Pons (tissue), 1 donor: ENCODE data around the gene SUN2.

Experiments used
- DNase-seq: peaks from one replicate; pipeline ENCODE4 v3.0.0-alpha.2; 2016; ENCODE audit warnings: low spot score

Gene SUN2

DNA sequence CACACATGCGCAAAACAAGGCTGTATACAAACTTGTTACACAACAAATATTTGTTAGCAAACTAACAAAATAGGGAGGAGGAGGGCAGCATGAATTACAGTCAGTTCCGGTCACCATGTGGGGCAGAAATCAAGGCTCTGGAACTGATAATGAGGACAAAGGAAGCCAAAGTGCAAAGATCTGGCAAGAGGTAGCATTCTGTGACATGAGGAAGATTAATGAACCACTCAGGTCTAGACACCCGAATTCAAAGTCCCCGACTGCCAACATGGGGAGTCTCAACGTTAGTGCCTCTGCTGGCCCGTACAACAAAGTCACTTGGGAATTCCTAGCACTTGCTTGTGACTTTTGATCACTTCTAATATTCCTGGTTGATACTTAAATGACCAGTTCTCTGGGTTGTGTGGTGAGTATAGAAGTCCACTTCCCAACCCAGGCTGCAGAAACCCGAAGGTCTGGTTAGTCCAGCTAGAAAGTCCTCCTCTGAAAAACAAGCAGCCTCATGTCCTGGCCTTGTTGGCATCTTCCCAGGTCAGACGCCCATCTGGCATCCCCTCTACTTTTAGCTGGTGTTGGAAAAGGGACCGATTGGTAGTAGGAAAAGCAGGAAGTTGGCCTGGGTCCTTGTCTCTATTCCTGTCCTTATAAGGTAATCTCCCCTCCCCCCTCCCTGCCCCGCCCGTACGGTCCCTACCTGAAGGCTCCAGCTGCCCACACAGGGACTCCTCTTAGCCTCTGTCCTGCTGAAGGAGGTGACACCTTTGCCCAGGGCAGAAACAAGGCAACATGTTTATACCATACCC is 1.6 kb downstream of the SUN2 start:
- peak; percentile 78 for DNase-seq

DNA sequence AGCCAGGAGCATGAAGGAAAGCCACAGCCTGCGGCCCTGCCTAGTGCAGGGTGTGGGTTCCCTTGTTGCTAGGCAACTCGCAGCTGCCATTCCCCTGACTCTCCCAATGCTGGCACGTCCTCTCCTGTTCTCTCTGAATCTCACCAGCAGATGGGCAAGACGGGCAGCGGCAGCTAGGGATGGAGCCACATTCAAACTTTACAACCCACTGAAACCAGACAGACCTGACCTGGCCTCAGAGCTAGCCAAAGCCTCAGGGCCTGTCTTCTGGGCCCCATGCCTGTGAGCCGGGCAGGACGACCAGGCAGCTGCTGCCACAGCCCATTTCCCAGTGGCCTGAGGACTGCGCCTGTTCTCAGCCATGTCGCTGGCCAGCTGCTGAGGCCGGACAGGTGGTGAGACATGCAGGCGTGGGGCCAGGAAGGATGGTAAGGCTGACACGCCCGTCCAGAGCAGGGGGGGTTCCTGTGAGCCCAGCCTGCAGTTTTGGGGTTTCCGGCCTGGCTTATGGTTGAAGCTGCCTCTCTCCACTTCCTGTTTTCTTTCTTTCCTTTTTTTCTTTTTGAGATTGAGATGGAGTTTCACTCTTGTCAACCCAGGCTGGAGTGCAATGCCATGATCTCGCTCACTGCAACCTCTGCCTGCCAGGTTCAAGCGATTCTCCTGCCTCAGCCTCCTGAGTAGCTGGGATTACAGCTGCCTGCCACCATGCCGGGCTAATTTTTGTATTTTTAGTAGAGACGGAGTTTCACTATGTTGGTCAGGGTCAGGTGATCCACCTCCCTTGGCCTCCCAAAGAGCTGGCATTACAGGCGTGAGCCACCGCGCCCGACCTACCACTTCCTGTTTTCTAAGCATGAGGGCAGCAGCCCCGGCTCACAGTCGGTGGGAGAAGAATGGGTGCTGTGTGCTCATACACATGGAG is 4.1 kb downstream of the SUN2 start:
- peak; percentile 34 for DNase-seq

DNA sequence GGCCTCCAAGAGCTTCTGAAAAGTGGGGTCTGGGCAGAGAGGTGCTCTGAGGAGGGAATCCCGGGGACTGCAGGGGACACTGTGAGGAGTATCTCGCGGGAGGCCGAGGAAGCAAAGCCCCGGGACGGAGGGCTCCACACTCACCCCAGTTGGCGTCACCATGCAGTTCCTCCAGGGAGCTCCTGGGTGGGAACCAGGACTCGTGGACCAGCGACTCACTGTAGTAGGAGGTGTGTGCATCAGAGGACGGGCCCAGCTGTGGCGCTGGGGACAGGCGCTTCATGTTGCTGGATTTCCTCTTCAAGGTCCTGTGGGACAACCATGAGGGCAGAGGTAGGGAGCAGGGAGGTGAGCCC is 4.8 kb downstream of the SUN2 start:
- no peak for DNase-seq

DNA sequence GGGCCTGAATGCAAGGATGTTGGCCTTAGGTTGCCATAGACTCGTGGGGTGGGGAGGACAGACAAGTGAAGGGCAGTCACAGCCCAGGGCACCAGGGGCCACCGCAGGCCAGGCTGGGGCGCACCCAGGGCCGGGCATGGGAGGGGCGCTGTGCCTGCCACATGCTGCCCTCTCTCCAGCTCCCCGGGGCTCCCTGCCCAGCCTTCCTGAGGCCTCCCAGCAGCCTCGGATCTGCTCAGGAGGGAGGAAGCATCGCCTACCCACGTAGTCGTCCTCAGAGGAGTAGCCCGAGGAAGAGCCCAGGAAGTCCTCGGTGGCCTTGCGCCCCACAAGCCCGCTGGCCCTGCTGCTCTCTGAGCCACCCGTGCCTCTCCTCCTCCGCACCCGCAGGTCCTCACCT is 5.2 kb downstream of the SUN2 start:
- no peak for DNase-seq

DNA sequence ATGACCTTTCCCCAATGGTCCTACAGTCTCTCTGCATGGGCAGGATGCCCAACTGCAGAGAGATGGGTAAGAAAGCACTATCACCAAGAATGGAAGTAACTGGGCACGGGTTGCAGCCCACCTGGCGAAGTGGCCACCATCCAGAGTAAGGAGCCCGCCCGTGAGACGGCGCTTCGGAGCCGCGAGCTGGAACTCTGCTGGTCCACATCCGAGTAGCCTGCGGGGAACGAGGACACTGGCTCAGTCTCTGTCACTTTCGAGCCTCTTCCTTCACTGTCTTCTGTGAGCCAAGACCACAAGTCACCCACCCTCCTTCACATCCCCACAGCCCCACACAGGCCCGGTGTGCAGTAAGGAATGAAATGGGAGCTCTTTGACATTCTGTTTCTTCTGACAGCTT is 5.7 kb downstream of the SUN2 start:
- DNase-seq: no peak

DNA sequence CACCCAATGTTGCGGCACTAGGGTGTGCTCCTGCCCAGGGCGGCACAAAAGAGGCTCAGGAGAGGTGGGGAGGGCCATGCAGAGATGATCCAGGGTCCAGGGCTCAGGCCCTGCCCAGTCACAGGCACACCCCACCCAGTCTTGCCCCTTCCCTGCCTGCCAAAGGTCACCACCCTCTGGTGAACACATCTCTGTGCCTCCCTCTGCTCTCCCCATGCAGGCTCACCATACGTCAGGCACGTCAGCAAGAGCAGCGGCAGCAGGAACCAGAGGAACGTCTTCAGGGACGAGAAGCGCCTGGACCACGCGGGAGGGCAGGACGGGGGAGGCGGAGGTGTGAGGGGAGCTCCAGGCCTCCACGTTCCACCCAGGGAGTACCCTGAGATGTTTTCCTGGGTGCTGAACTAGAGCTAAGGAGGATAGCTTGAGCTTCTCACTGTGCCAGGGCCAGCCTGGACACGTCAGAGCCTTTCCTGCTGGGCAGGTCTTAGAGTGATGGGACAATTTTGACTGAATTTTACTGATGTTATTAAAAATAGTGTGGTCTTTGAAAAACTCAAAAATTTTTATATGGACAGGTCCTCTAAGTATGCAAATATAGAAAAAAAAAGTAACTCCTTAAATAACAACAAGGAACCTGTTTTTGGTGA is 7.2 kb downstream of the SUN2 start:
- no peak for DNase-seq

DNA sequence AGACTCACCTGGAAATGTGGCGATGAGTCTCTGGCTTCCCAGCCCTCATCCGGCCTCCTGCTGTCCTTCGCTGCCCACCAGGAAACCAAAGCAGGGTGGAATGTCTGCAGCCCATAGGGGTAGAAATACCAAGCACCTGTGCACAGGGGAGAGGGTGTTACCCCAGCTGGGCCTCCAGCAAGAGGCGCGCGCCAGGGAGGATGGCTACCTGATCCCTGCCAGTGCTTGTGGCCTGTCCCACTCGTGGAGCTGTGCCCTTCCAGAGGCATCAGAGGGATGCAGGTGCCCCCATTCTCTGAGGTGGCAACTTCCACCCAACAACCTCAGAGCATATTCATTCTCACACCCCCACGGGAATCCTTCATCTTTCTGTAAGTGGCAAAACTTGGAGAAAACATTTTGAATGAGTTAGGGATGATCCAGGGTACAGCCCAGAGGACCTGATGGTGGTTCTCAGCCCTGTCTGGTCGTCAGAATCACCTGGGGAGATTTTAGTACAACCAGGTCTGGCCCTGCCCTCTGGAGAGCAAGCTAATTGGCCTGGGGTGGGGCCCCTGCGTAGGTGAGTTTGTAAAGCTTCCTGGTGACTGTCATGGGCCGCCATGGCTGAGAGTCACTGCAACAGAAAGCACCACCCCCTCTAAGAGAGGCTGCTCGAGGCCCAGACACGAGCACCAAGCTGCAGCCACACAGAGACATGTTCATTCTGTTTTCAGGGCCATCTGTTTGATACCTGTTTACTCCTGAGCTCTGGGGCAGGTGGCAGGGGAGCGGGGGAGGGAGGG is 9.9 kb downstream of the SUN2 start:
- DNase-seq: no peak

DNA sequence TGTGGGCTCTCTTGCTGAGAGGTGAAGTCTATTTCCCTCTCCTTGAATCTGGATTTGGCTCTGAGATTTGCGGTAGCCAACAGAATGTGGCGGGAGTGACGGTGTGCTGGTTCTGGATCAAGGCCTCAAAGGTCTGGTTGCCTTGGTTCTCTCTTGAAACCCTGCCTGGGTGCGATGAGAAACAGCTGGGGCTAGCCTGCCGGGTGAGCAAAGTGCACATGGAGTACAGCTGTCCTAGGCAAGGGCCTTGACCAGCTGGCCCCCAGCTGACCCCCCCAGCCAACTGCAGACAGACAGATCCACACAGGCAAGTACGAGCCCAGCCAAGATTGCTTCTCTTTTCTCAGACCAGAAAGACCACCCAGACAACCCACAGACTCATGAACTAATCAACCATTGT is 10.8 kb downstream of the SUN2 start:
- DNase-seq: no peak

DNA sequence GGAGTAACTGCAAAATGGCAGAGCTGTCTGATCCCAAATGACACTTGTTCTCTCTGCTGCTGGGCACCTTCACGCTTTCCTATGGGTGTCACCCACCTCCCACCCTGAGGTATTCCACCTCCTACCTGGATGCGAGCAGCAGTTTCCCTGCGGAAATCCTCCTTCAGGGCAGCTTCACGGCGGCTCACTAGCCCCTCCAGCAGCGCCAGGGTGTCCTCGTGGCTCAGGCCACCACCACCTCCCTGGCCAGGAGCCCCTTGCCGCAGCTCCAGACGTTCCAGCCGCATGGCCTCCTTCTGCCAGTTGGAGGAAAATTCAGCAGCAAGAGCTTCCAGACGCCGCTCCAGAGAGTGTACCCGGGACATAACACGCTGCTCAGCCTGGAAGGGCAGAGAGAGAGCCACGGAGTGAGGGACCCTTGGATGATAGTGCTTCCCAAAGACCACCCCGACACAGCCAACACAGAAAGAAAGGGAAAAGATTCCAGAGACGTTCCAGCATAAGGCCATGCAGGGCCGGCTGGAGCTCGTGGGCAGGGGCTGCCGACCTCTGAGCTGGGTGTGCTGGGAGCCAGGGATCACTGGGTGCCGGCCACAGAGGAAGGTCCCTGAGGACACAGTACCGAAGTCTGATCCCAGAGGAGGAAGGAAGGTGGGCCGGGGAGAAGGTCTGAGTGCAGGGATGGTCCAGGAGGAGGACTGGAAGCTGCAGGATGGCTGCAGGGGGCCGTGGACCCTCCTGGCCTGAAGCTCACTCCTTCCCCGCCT is 13.4 kb downstream of the SUN2 start:
- DNase-seq: no peak

DNA sequence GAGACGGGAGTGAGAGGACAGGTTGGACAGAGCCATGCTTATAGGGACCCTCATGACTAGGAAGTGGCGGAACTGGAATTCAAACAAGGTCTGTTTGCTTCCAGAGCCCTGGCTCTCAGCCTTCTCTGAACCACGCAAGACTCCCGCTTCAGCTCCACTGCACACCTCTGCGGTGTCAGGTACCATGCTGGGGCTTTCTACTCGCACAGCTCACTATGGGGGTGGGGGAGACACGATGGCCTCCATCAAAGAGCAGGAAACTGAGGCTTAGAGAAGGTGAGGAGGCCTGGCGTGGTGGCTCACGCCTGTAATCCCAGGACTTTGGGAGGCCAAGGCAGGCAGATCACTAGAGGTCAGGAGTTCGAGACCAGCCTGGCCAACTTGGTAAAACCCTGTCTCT is 14.2 kb downstream of the SUN2 start:
- DNase-seq: no peak

DNA sequence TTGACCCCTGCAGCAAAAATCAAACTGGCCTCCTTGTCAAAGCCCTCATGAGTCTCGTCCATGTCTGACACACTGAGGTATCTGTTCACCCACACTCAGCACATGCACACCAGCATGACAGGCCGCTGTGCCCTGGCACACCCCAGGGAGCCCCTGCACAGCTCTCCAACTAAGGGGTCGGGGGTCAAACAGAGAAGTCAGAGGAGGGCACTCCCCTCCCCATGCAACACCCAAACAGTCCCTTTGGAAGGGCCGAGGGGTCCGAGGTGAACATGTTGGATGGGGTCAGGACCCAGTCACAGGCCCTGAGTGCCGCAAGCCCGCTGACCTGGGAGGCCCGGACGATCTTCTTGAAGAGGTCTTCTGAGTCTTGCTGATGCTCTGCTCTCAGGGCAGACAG is 14.6 kb downstream of the SUN2 start:
- no peak for DNase-seq

DNA sequence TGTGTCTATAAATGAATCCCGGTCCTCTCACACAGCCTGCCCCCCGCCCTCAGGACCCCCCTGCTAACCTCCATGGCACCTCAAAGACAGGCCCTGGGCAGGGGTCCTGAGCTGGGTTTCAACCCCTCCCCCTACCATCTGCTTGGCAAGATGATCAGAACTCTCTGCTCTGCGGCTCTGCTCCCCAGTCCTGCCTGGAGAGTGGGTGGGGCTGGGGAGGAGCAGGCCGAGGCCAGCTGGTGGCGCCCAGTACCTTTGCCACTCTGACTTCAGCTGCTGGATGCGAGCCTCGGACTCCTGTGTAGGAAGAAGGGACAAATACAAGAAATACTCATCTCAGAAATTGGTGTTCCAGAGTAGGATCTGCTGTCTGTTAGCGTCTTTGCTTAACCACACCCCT is 15.0 kb downstream of the SUN2 start:
- DNase-seq: no peak

DNA sequence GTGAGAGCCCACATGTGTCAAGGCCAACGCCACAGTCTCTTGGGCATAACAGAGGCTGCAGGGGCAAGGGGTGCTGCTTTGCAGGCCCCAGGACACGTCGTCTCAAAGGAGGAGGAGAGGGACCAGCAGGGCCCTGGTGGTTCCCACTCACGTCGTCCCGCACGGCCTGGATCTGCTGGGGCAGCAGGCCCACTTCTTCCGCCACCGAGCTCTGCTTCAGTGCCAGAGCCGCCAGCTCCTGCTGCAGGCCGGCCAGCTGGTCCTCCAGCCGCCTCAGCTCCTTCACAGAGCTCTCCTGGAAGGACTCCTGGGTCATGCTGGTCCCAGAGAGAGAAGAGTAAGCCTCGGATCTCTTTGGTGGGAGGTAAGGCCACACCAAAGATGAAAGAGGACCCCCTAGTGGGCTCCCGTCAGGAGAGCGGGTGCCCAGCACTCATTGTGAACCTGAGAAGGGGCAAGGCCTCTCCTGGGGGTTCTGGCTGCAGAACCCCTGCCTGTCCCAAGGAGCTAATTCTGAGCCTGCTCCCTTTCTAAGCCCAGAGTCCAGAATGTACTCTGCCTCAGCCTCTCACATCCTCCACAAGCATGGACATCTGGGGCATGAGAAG is 15.6 kb downstream of the SUN2 start:
- no peak for DNase-seq

DNA sequence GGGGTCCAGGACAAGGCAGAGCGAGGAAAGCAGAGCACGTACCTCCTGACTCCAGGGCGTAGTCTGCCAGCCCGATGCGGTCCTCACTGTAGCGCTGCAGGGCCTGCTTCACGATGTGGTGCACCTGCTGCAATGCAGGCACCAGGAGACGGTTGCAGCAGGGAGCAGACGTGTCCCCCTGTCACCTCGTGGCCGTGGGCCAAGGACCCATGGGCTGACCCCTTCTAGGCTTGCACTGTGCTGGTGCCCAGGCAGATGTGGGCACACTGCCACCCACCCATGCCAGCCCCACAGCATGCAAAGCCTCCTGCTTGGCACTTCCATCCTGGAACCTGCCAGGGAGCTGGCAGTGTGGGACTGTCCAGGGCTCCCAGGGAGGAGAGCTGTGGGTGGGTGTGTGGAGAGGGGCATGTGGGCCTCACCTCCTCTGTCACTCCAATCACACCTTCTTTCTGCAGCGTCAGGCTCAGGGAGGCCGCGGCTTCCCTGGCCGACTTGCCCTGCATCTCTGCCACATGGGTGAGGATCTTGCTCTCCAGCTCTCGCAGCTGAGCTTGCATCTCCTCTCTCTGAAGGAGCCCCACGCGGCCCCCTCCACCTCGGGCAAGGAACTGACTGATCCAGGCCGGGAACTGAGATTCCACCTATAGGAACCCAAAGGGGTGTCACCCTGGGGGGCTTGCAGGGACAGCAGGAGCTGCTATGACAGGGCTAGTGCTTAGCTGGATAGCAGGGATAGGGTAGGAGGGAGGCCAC is 16.3 kb downstream of the SUN2 start:
- no peak for DNase-seq

DNA sequence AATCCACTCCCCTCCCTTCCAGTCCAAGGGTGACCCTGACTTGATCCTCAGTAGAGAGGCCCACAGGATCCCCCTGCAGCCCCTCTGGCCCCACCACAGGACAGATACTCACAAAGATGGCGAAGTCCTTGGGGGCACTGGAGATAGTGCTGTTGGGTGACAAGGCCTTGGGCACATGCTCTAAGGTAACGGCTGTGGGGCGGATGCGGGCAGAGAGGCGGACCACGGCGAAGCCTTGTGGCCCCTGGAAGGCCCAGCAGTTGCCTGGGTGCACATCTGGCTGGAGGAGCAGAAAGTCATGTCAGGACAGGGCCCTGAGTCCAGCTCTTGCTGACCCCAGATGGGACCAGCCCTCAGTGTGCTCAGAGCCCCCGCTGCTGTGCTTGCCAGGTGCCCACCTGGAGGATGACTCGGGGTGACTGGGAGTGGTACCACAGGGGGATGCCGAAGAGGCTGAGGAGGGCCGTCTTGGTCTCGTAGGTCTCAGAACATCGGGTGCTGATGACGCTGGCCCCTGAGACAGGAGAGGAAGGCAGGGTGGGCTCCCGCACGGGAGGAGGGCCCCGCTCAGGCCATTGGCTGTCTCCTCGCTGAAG is 17.2 kb downstream of the SUN2 start:
- no peak for DNase-seq

DNA sequence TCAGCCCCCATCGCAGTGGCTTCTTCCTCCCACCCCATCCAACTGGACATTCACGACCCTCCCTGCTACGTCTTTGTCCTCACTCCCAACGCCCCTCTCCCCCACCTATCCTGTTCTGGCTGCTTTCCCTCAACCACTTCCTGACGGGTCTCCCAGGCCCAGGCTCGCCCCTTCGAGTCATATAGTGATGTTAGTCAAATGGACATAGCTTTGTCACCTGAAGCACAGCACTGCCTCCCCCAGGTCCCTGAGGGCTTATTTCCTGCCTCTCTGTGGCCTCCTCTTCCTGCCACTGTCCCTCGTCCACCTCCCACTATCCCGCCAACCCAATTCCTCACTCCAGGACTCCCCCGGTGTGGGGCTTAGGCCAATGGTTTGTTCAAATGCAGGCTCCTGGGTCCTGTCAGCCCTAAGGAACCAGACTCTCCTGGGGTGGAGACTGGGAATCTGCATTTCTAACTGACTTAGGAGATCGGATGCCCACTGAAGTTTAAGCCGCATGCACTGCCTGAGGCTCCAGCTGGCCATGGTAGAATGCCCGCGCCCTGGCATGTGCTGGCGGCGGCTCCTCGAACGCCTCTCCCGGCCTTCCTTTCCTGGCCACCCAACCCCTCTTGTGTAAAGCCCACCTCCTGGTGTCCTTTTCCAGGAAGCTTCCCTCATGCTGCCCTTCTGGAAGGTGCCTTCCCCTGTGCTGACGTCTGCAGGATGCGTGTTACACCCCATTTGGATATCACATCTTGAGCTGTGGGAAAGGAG is 18.3 kb downstream of the SUN2 start:
- DNase-seq: no peak

DNA sequence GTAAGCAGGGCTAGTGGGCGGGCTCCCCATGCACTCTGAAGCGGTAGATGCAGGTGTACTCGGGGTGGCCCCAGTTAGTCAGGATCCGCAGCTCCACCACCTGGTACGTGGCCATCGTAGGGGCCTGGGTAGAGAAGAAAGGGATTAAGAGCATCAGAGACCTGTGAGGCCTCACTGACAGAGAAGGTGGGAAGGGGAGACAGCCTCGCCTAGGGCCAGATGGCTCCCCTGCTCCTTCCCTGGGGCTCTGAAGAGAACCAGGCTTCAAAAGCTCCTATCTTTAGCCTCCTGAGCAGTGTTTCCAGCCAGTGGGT is 19.6 kb downstream of the SUN2 start:
- DNase-seq: no peak

DNA sequence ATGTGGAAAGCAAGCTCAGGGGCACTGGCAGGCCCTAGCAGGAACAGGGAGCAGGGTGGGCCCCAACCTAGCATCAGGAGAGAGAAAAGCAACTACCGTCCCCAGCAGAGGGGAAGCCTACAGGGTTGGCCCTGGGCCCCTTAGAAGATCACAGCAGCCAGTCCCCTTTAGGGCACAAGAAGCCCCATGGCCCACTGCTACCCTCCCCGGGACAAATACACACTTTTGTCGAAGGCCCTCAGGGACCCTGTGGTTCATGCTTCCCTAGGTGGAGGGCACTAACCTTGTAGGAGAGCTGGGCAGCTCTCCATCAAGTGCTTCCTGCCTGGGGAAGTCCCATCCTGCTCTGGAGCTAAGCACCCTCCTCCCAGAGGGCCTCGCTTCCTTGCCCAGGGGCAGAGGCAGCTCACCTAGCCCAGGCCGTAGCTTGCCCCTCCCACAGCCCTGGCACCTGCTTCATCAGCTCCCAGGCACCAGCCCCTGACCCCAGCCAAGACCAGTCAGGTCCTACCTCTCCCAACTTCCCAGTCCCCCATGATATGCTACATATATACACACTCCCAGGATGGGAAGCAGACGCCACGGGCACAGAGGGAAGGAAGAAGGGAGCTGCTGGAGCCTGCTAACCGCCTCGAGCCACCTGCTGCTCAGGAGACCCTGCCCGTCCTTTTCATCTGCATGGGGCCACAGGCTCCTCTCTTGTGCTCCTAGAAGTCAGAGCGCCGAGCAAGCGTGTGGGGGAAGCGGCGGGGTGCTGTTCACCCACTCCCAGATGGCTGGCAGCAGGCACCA is 20.1 kb downstream of the SUN2 start:
- DNase-seq: no peak
